ENCODE measurements around the gene ZNF772.

The ZNF772 gene

DNA sequence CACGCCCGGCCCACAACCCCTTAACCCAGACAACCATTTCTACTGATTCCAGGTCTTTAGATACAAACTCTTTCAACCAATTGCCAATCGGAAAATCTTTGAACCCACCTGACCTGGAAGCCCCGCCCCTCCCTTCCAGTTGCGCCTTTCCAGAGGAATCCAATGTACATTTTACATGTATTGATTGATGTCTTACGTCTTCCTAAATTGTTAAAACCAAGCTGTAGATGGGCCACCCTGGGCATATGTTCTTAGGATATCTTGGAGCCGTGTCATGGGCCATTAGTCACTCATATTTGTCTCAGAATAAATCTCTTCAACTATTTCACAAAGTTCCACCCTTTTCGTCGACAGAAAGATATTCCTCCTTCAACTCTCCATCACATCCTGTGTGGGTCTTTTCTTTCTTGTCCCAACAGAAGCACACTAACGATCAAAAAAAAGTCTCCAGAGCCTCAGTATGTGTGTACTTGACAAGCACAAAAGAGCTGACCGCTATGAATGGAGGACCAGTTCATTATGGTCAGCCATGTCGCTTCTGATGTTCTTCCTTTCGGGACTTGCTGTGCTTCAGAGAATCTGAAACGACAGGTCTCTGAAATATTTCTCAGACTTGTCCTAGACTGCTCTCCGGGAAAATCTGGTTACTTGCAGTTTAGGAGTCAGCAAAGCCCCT, 42.8 kb downstream of the ZNF772 start:
- TF ChIP-seq POLR2AphosphoS5 (IDR thresholded peaks at IDR 0.05; ENCODE audit: low read depth, low read length) (no peak), POLR2A (IDR thresholded peaks at IDR 0.05; ENCODE audit: low read depth, low read length) (no peak), TAF1 (IDR thresholded peaks at IDR 0.05; ENCODE audit: borderline replicate concordance, low read depth, low read length) (no peak)
- FAIRE-seq, result no peak
- DNase-seq (ENCODE audit: insufficient read length), result no peak

DNA sequence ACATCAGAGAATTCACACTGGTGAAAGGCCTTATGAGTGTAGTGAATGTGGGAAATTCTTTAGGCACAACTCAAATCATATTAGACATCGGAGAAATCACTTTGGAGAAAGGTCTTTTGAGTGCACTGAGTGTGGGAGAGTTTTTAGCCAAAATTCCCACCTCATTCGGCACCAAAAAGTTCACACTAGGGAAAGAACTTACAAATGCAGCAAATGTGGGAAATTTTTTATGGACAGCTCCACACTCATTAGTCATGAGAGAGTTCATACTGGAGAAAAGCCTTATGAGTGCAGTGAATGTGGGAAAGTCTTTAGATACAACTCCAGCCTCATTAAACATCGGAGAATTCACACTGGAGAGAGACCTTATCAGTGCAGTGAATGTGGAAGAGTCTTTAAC, 56.3 kb downstream of the ZNF772 start:
- TF ChIP-seq POLR2AphosphoS5 (IDR thresholded peaks at IDR 0.05; ENCODE audit: low read depth, low read length), result no peak
- no peak for TF ChIP-seq POLR2A (IDR thresholded peaks at IDR 0.05; ENCODE audit: low read depth, low read length)
- TF ChIP-seq TAF1 (IDR thresholded peaks at IDR 0.05; ENCODE audit: borderline replicate concordance, low read depth, low read length), result no peak
- FAIRE-seq (no peak), DNase-seq (ENCODE audit: insufficient read length) (no peak)

DNA sequence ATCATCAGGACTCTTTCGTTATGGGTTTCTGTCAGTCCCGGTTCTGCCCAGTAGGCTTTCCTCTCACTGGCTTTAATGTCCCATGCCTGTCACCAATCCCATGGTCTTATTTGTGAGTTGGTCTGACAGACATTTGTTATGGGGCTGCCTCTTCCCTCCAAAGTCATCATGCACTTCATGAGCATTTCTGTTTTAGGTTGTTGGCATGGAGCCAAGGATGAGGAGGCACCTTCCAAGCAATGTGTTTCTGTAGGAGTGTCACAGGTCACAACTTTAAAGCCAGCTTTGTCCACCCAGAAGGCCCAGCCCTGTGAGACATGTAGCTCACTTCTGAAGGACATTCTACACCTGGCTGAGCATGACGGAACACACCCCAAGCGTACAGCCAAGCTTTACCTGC, 57.9 kb downstream of the ZNF772 start:
- FAIRE-seq, result no peak
- TF ChIP-seq POLR2A (IDR thresholded peaks at IDR 0.05; ENCODE audit: low read depth, low read length) (no peak), TAF1 (IDR thresholded peaks at IDR 0.05; ENCODE audit: borderline replicate concordance, low read depth, low read length) (no peak), POLR2AphosphoS5 (IDR thresholded peaks at IDR 0.05; ENCODE audit: low read depth, low read length) (no peak)
- no peak for DNase-seq (ENCODE audit: insufficient read length)

All from GM12892 (cell line).